Esophagus squamous epithelium (tissue), 5 donors: ENCODE data around the gene RAB26. TPM values are rescaled to one million over a fixed set of nuclear protein-coding genes. Genes with fewer than 3 reads are reported as not detected.
A peak's percentile ranks its signal among the peaks of the same experiment; 100 is the strongest.

ENCODE experiments used
- DNase-seq: peaks from one replicate; lab custom pipeline; 2025; lab: John Stamatoyannopoulos, UW
- H3K27ac ChIP-seq, 4 donors: fragments of 200-600 bp; sonication (generic); one replicate each; pipeline ENCODE4 v1.5.1; 2016 to 2019; ENCODE audit warnings: mild to moderate bottlenecking in 1 of 4
- H3K27me3 ChIP-seq, 4 donors: fragments of 200-600 bp; sonication (generic); 1 replicate in 3 of 4; 2 replicates in 1 of 4; pipeline versions ENCODE4 v1.5.1 to v1.6.0; 2017 to 2021; ENCODE audit warnings: antibody characterized with exemption in 1 of 4
- H3K36me3 ChIP-seq, 3 donors: fragments of 200-600 bp; sonication (generic); one replicate each; pipeline ENCODE4 v1.5.1; 2016 to 2019
- H3K4me1 ChIP-seq, 3 donors: fragments of 200-600 bp; sonication (generic); one replicate each; pipeline ENCODE4 v1.5.1; 2017 to 2019
- H3K4me3 ChIP-seq, 4 donors: fragments of 200-600 bp; sonication (generic); 1 replicate in 3 of 4; 2 replicates in 1 of 4; pipeline ENCODE4 v1.5.1; 2016 to 2019; ENCODE audit warnings: mild to moderate bottlenecking in 2 of 4, moderate library complexity in 1 of 4
- H3K9me3 ChIP-seq, 3 donors: fragments of 200-600 bp; sonication (generic); one replicate each; pipeline ENCODE4 v1.5.1; 2016 to 2019
- CTCF ChIP-seq, 6 experiments: fragments of 450-650 bp in 4 of 6; fragments of 200-600 bp in 2 of 6; sonication (generic) in 2 of 6; IDR thresholded peaks; one replicate each; pipeline ENCODE4 v1.5.1; 2016 to 2019; ENCODE audit warnings: antibody characterized with exemption in 6 of 6, mild to moderate bottlenecking in 4 of 6, moderate library complexity in 4 of 6
- POLR2A ChIP-seq, 4 donors: fragments of 450-650 bp; IDR thresholded peaks; one replicate each; pipeline ENCODE4 v1.6.1; 2017; ENCODE audit warnings: antibody characterized with exemption in 4 of 4, mild to moderate bottlenecking in 4 of 4, moderate library complexity in 3 of 4
- WGBS, 2 donors: methylation state at CpG; one replicate each; pipeline ENCODE4 v1.1.5; 2018; 5-methylcytosine and 5-hydroxymethylcytosine counted together
- intact Hi-C: fragments of 100-400 bp; cut with DNase I; formaldehyde crosslinking; loops from one replicate; pipeline ENCODE4 v1.15.0; 2022
- total RNA-seq, 4 donors: library from RNA; depleted of rRNA; stranded (reverse); fragments of >200 nt; gene quantifications; one replicate each; pipeline ENCODE4 v1.1.0, GENCODE V29; 2016
- donor health status: DM: yes; HTN: yes; CAD: no.

RAB26 gene
- total RNA-seq, 4 donors from 2014 or later, result 0.26 to 4.2 (median 0.99) TPM

DNA sequence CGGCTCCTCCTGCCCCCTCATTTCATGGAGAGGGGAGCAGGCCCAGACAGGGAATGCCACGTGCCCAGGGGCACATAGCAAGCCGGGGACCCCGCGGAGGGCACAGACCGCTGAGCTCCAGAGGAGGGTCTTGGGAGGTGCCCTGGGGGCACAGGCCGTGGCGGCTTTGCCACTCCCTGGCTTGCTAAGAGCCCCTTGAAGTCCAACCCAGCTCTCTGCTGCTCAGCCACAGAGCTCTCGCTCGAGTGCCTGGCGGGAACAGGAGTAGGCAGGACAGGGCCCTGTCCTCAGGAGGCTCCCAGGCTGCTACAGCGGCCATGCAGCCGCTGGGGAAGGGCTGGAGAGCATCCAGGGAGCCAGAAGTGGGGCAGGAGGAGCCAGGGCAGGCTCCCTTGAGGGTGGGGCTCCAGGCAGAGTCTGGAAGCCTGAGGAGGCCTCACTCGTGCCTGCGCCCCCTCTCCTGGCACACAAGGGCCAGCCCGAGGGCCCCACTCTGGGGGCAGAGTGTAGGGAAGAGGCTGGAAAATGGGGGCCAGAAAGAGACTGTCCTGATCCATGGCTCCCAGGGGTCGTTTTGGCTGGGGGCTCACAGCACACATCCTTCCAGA, 4.4 kb upstream of the RAB26 start:
- Histone ChIP-seq H3K27me3 (no peaks in the 10 kb centered on the region), H3K36me3 (no peaks in the 10 kb centered on the region), H3K4me3 (no peak overlapping the region), H3K4me1 (peaks cover 19 to 30% (median 23%) of the 10 kb centered on the region in 3 donors), H3K9me3 (no peaks in the 10 kb centered on the region), H3K27ac (no peak overlapping the region)
- 72% methylated on average over 3 of the region's 17 CpGs; no CpG with 5 or more reads in 1 of the 2 donors for WGBS, 2 donors
- no peak for TF ChIP-seq POLR2A (IDR thresholded peaks at IDR 0.05)
- no peak for TF ChIP-seq CTCF (IDR thresholded peaks at IDR 0.05)
- intact Hi-C loops, result loop anchor here (5.0 kb wide), 1 partner anchor 122 kb away; no protein-coding TSS in a partner anchor
- DNase-seq, result no peak

DNA sequence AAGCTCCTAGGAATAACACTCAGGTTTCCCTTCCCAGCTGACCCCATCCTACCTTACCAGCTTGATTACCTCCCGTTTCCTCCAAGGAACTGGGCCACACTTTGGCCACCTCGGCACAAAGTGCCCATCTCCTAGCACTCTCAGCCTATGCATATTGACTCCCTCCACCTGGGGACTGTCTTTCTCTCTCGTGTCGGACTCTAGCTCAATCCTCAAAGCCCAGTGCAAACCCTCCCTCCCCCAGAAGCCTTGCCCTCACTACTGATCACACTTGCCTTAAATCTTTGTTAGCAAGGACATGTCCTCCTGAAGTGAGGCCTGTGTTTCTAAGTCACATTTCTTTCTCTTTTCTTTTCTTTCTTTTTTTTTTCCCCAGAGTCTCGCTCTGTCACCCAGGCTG, 2.6 kb upstream of the RAB26 start:
- no peak for DNase-seq
- Histone ChIP-seq H3K27me3 (no peaks in the 10 kb centered on the region), H3K9me3 (no peaks in the 10 kb centered on the region), H3K36me3 (no peaks in the 10 kb centered on the region), H3K27ac (no peak overlapping the region), H3K4me1 (peaks cover 29 to 38% (median 33%) of the 10 kb centered on the region in 3 donors), H3K4me3 (no peak overlapping the region)
- 82 to 85% methylated on average over 5 of the region's 5 CpGs for WGBS, 2 donors
- TF ChIP-seq CTCF (IDR thresholded peaks at IDR 0.05) (no peak), POLR2A (IDR thresholded peaks at IDR 0.05) (no peak)
- intact Hi-C loops, result no loop called here

- Histone ChIP-seq H3K4me1 (peaks cover 45 to 51% (median 48%) of the 10 kb centered on the region in 3 donors), H3K4me3 (no peak overlapping the region), H3K36me3 (peaks cover 0 to 14% (median 6%) of the 10 kb centered on the region in 3 donors), H3K27ac (peak overlapping the region in 3 of 4 donors; percentile 70 to 87 (median 79)), H3K27me3 (no peaks in the 10 kb centered on the region), H3K9me3 (no peaks in the 10 kb centered on the region)
- TF ChIP-seq POLR2A (IDR thresholded peaks at IDR 0.05) (no peak), CTCF (IDR thresholded peaks at IDR 0.05) (no peak)
- no peak for DNase-seq
- intact Hi-C loops, result no loop called here
- WGBS, 2 donors, result 83% methylated on average over 2 of the region's 6 CpGs; no CpG with 5 or more reads in 1 of the 2 donors
Observed at GRCh38 chr16:2147378-2147777, 1.0 kb upstream of the RAB26 start.

DNA sequence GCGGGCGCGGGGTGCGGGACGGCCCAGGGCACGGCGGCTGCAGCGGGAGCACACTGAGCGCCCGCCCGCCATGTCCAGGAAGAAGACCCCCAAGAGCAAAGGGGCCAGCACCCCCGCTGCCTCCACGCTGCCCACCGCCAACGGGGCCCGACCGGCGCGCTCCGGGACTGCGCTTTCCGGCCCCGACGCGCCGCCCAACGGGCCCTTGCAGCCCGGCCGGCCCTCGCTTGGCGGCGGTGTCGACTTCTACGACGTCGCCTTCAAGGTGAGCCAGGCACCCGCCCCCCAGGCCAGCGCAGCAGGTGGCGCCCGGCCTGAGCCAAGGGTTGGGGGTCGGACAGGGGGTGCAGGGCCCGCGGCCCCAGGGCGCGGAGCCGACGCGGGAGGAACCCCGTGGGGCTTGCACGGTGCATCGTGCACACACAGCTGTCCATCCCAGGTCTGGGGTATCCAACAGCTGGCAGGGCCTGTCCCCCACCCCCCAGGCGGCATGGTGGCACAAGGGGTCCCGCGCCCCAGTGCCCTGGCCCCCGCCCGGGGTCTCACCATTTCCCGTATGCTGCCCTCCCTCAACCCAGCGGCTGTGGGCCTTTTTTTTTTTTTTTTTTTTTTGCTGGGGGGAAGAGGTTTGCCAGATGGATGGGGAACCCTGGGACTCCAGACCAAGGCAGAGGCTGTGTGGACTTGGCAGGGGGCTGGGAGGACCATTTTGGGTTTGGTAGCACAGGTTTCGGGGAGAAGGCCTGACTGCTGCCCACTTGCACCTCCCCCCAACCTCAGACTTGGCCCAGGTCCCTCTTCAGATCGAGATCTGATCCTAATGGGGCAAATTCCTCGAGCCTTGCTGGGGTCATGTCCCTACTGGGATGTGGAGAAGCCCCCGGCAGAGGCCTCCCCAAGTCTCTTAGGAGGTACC, 547 bp downstream of the RAB26 start:
- WGBS, 2 donors, result 2 to 40% methylated on average over 1 to 20 of the region's 62 CpGs
- Histone ChIP-seq H3K4me3 (peak overlapping the region; percentile 24 to 69 (median 44)), H3K9me3 (no peaks in the 10 kb centered on the region), H3K27ac (peak overlapping the region in 3 of 4 donors; percentile 31 to 87 (median 79)), H3K4me1 (peaks cover 60 to 67% (median 63%) of the 10 kb centered on the region in 3 donors), H3K27me3 (no peaks in the 10 kb centered on the region), H3K36me3 (peaks cover 0 to 25% (median 6%) of the 10 kb centered on the region in 3 donors)
- intact Hi-C loops, result no loop called here
- TF ChIP-seq CTCF (IDR thresholded peaks at IDR 0.05), result peak in 3 of 6 experiments; percentile 8 to 29 (median 12)
- no peak for TF ChIP-seq POLR2A (IDR thresholded peaks at IDR 0.05)
- DNase-seq, result no peak
